HG03045 (cell line): ENCODE results near the gene TRDN.

Experiments used
- ATAC-seq: cut with Tn5 transposase; IDR thresholded peaks from one replicate; pipeline ENCODE4 v1.9.1; 2021; ENCODE audit warnings: mild to moderate bottlenecking, moderate library complexity; ENCODE audit not compliant: unreplicated experiment

TRDN gene

GRCh38 chr6:123201869-123202372, 434.8 kb downstream of the TRDN start:
- ATAC-seq, result no peak

GRCh38 chr6:123193298-123193697, 443.5 kb downstream of the TRDN start:
- ATAC-seq, result no peak

- no peak for ATAC-seq
Measured at GRCh38 chr6:123189816-123190215, 446.9 kb downstream of the TRDN start.

- no peak for ATAC-seq
Measured at GRCh38 chr6:123182998-123183397, 453.8 kb downstream of the TRDN start.

GRCh38 chr6:123176706-123177105, 460.0 kb downstream of the TRDN start:
- no peak for ATAC-seq

GRCh38 chr6:123171341-123172115, 465.2 kb downstream of the TRDN start:
- ATAC-seq, result no peak

- no peak for ATAC-seq
Measured at GRCh38 chr6:123169774-123170095, 467.0 kb downstream of the TRDN start.

- ATAC-seq, result no peak
Measured at GRCh38 chr6:123168892-123169773, 467.6 kb downstream of the TRDN start.

GRCh38 chr6:123168466-123168865, 468.3 kb downstream of the TRDN start:
- ATAC-seq, result no peak
